Measurements from ENCODE around the gene SPAG8. TPM values are rescaled to one million over a fixed set of nuclear protein-coding genes. Genes with fewer than 3 reads are reported as not detected.

SPAG8 gene
- total and polyA plus RNA-seq, 2 experiments from 2014 or later, result 0.45 TPM

GRCh38 chr9:35798658-35799374 is 13.2 kb downstream of the SPAG8 start:
- Histone ChIP-seq H3K4me2 (no peak overlapping the region), H3K27me3 (ENCODE audit: insufficient read depth) (no peaks in the 10 kb centered on the region), H3K79me2 (replicated peaks; ENCODE audit: insufficient read depth) (no peaks in the 10 kb centered on the region), H3K4me1 (ENCODE audit: insufficient read depth) (peaks cover 6% of the 10 kb centered on the region; the same call in 1 of the 2 replicates), H4K20me1 (replicated peaks; ENCODE audit: insufficient read depth) (no peaks in the 10 kb centered on the region; the same call in 1 of the 2 replicates), H3K36me3 (ENCODE audit: insufficient read depth) (0 out of 2 replicates have a peak, but pooled peaks cover 5% of the 10 kb centered on the region), H3K4me3 (no peak overlapping the region), H3K27ac (ENCODE audit: low read depth) (no peak overlapping the region), H2AFZ (no peak overlapping the region), H3F3A (replicated peaks; ENCODE audit: low read depth) (0 out of 2 replicates have a peak, but pooled peaks cover 3% of the 10 kb centered on the region), H3K9me2 (ENCODE audit: insufficient read depth) (no peaks in the 10 kb centered on the region)
- Mint-ChIP-seq H3K27me3 (ENCODE audit: insufficient read depth, low read depth, poor library complexity) (peaks cover 4% of the 10 kb centered on the region), H3K4me3 (no peak overlapping the region), H3K4me1 (peaks cover 6% of the 10 kb centered on the region; the same call in 2 of the 3 replicates), H3K36me3 (ENCODE audit: low read depth) (no peaks in the 10 kb centered on the region; the same call in 2 of the 3 replicates), H3K27ac (peak overlapping the region; percentile 51; the same call in 1 of the 2 replicates), H3K9me3 (no peaks in the 10 kb centered on the region; the same call in 2 of the 3 replicates)
- DNase-seq (ENCODE audit: low spot score), result no peak
- TF ChIP-seq POLR2AphosphoS5 (IDR thresholded peaks at IDR 0.05; ENCODE audit: low read depth), result no peak
- TF ChIP-seq EZH2phosphoT487 (IDR thresholded peaks at IDR 0.05; ENCODE audit: unreplicated experiment), result no peak
- TF ChIP-seq EZH2 (IDR thresholded peaks at IDR 0.05; ENCODE audit: low read depth, unreplicated experiment), result no peak
- no peak for TF ChIP-seq ZNF331 (CRISPR knock-in tag; IDR thresholded peaks at IDR 0.05; ENCODE audit: low read depth)
- no peak for TF ChIP-seq ETS1 (IDR thresholded peaks at IDR 0.05)
- no peak for ATAC-seq

- no peak overlapping the region for H2AFZ ChIP-seq
- H3K27me3 ChIP-seq (ENCODE audit: insufficient read depth), result no peaks in the 10 kb centered on the region
- H3K4me1 Mint-ChIP-seq, result peaks cover 10% of the 10 kb centered on the region; the same call in 2 of the 3 replicates
- H3K79me2 ChIP-seq (replicated peaks; ENCODE audit: insufficient read depth), result no peaks in the 10 kb centered on the region
- H3K9me2 ChIP-seq (ENCODE audit: insufficient read depth), result no peaks in the 10 kb centered on the region
- H3K4me2 ChIP-seq, result no peak overlapping the region
- H3K27ac Mint-ChIP-seq, result no peak overlapping the region
- H3K9me3 Mint-ChIP-seq, result no peaks in the 10 kb centered on the region; the same call in 2 of the 3 replicates
- DNase-seq (ENCODE audit: low spot score) (no peak), ATAC-seq (no peak)
- no peaks in the 10 kb centered on the region for H3K36me3 ChIP-seq (ENCODE audit: insufficient read depth)
- no peak overlapping the region for H3K4me3 Mint-ChIP-seq
- peaks cover 8% of the 10 kb centered on the region for H3K27me3 Mint-ChIP-seq (ENCODE audit: insufficient read depth, low read depth, poor library complexity)
- H3K4me3 ChIP-seq, result no peak overlapping the region
- no peaks in the 10 kb centered on the region; the same call in 2 of the 3 replicates for H3K36me3 Mint-ChIP-seq (ENCODE audit: low read depth)
- no peaks in the 10 kb centered on the region; the same call in 1 of the 2 replicates for H4K20me1 ChIP-seq (replicated peaks; ENCODE audit: insufficient read depth)
- H3K27ac ChIP-seq (ENCODE audit: low read depth), result no peak overlapping the region
- H3F3A ChIP-seq (replicated peaks; ENCODE audit: low read depth), result 0 out of 2 replicates have a peak, but pooled peaks cover 3% of the 10 kb centered on the region
- H3K4me1 ChIP-seq (ENCODE audit: insufficient read depth), result peaks cover 6% of the 10 kb centered on the region; the same call in 1 of the 2 replicates
- TF ChIP-seq POLR2AphosphoS5 (IDR thresholded peaks at IDR 0.05; ENCODE audit: low read depth) (no peak), CREB1 (CRISPR knock-in tag; IDR thresholded peaks at IDR 0.05; ENCODE audit: low read depth) (no peak), EZH2phosphoT487 (IDR thresholded peaks at IDR 0.05; ENCODE audit: unreplicated experiment) (no peak), ZNF331 (CRISPR knock-in tag; IDR thresholded peaks at IDR 0.05; ENCODE audit: low read depth) (no peak), REST (IDR thresholded peaks at IDR 0.05; ENCODE audit: unreplicated experiment) (no peak)
Measured at GRCh38 chr9:35797311-35798109, 14.6 kb downstream of the SPAG8 start.

All from GM23338 (cell line).